WTC11 (cell line): ENCODE measurements around the gene PTPRN2. TPM values are rescaled to one million over a fixed set of nuclear protein-coding genes. Genes with fewer than 3 reads are reported as not detected.

Source experiments
- ATAC-seq: fragments of 200-7000 bp; cut with Tn5 transposase; 2 replicates; pipeline ENCODE4 v1.10.0; 2021; ENCODE audit warnings: mild to moderate bottlenecking, moderate library complexity
- CTCF ChIA-PET: fragments of 300-600 bp; sonication (Branson Sonifier 250); formaldehyde crosslinking; loops from one replicate; lab custom pipeline; 2021; ENCODE audit warnings: antibody characterized with exemption; lab: Charles Lee
- POLR2A ChIA-PET: fragments of 350-600 bp; sonication (Branson Sonifier 250); formaldehyde crosslinking; loops from one replicate; lab custom pipeline; 2021; ENCODE audit warnings: antibody characterized with exemption; lab: Charles Lee
- DNase-seq: peaks from one replicate; pipeline ENCODE4 v3.0.0; 2021; ENCODE audit warnings: low spot score
- H3K27ac Mint-ChIP-seq: 2 replicates; pipeline ENCODE4 v1.8.0; 2021; ENCODE audit warnings: mixed read lengths
- H3K27me3 Mint-ChIP-seq: 2 replicates; pipeline ENCODE4 v1.8.0; 2021; ENCODE audit warnings: low read depth, mild to moderate bottlenecking, moderate library complexity, mixed read lengths
- H3K36me3 Mint-ChIP-seq: 2 replicates; pipeline ENCODE4 v1.8.0; 2021; ENCODE audit warnings: mixed read lengths
- H3K4me1 Mint-ChIP-seq: 2 replicates; pipeline ENCODE4 v1.8.0; 2022; ENCODE audit warnings: mixed read lengths
- H3K4me3 Mint-ChIP-seq: 2 replicates; pipeline ENCODE4 v1.8.0; 2021; ENCODE audit warnings: mild to moderate bottlenecking, moderate library complexity, mixed read lengths
- H3K9me3 Mint-ChIP-seq: 2 replicates; pipeline ENCODE4 v1.8.0; 2021; ENCODE audit warnings: mixed read lengths
- CDX4 ChIP-seq: fragments of 250-450 bp; sonication (Bioruptor Pico); IDR thresholded peaks from 2 replicates; pipeline ENCODE4 v1.9.0; 2021; ENCODE audit warnings: moderate library complexity, mild to moderate bottlenecking, inconsistent platforms, borderline replicate concordance
- FOXP4 ChIP-seq: sonication (generic); formaldehyde crosslinking; IDR thresholded peaks from 2 replicates; pipeline ENCODE4 v1.8.0; 2022; ENCODE audit warnings: mild to moderate bottlenecking, missing genetic modification reagents
- GTF2I ChIP-seq: fragments of 250-450 bp; sonication (Bioruptor Pico); conservative IDR thresholded peaks from 2 replicates; pipeline ENCODE4 v1.4.0; 2021; ENCODE audit warnings: mild to moderate bottlenecking
- MAX ChIP-seq: sonication (generic); formaldehyde crosslinking; IDR thresholded peaks from 2 replicates; pipeline ENCODE4 v1.8.0; 2022; ENCODE audit warnings: mild to moderate bottlenecking, missing genetic modification reagents
- MYBL2 ChIP-seq: sonication (generic); formaldehyde crosslinking; IDR thresholded peaks from 2 replicates; pipeline ENCODE4 v1.8.1; 2023; ENCODE audit warnings: mild to moderate bottlenecking, moderate library complexity, missing genetic modification reagents
- NFE2L1 ChIP-seq: sonication (generic); formaldehyde crosslinking; IDR thresholded peaks from 2 replicates; pipeline ENCODE4 v1.8.1; 2023; ENCODE audit warnings: missing genetic modification reagents
- OVOL2 ChIP-seq: fragments of 250-450 bp; sonication (Bioruptor Pico); IDR thresholded peaks from 2 replicates; pipeline ENCODE4 v1.9.0; 2021; ENCODE audit warnings: mild to moderate bottlenecking, borderline replicate concordance
- PRRX2 ChIP-seq: fragments of 250-450 bp; sonication (Bioruptor Pico); IDR thresholded peaks from 2 replicates; pipeline ENCODE4 v1.8.0; 2021; ENCODE audit warnings: mild to moderate bottlenecking
- SMAD3 ChIP-seq: sonication (generic); formaldehyde crosslinking; IDR thresholded peaks from 2 replicates; pipeline ENCODE4 v1.8.0; 2022; ENCODE audit warnings: missing genetic modification reagents, mild to moderate bottlenecking, borderline replicate concordance
- TEAD4 ChIP-seq: sonication (generic); formaldehyde crosslinking; IDR thresholded peaks from 2 replicates; pipeline ENCODE4 v1.8.0; 2022; ENCODE audit warnings: mild to moderate bottlenecking, missing genetic modification reagents
- ZNF281 ChIP-seq: sonication (generic); formaldehyde crosslinking; IDR thresholded peaks from 2 replicates; pipeline ENCODE4 v1.8.0; 2023; ENCODE audit warnings: mild to moderate bottlenecking, missing genetic modification reagents
- ZNF396 ChIP-seq: fragments of 250-450 bp; sonication (Bioruptor Pico); IDR thresholded peaks from 2 replicates; pipeline ENCODE4 v1.8.0; 2021; ENCODE audit warnings: mild to moderate bottlenecking, moderate library complexity, borderline replicate concordance
- ZNF671 ChIP-seq: fragments of 250-450 bp; sonication (Bioruptor Pico); IDR thresholded peaks from 2 replicates; pipeline ENCODE4 v1.8.0; 2021; ENCODE audit warnings: mild to moderate bottlenecking
- total RNA-seq: library from RNA; stranded (reverse); gene quantifications from 3 replicates; pipeline ENCODE4 v1.2.3, GENCODE V29; 2021
- TF ChIP-seq, protein P1 (sequence below): sonication (generic); formaldehyde crosslinking; conservative IDR thresholded peaks from 2 replicates; pipeline ENCODE4 v1.8.1; 2023; ENCODE audit warnings: mild to moderate bottlenecking, low read depth, missing genetic modification reagents, moderate library complexity
- TF ChIP-seq, protein P2 (sequence below): sonication (generic); formaldehyde crosslinking; IDR thresholded peaks from 2 replicates; pipeline ENCODE4 v1.8.0; 2022; ENCODE audit warnings: mild to moderate bottlenecking, missing genetic modification reagents
- TF ChIP-seq, protein P3 (sequence below): fragments of 250-450 bp; sonication (Bioruptor Pico); IDR thresholded peaks from 2 replicates; pipeline ENCODE4 v1.8.0; 2021; ENCODE audit warnings: mild to moderate bottlenecking

The PTPRN2 gene
- total RNA-seq, 1 experiment from 2014 or later: 4.7 TPM

- Mint-ChIP-seq H3K36me3 (peaks cover 15% of the 10 kb centered on the region), H3K4me1 (no peaks in the 10 kb centered on the region), H3K27ac (no peak overlapping the region), H3K4me3 (no peak overlapping the region), H3K9me3 (peaks cover 34% of the 10 kb centered on the region), H3K27me3 (peaks cover 76% of the 10 kb centered on the region)
- ATAC-seq (no peak), DNase-seq (no peak)
- ChIA-PET CTCF (interaction anchor here (2.7 kb wide), 1 partner anchor 29 kb away, joined by 8 read pairs; no protein-coding TSS in a partner anchor), POLR2A (no interaction called here)
- TF ChIP-seq OVOL2 (CRISPR knock-in tag) (no peak), MYBL2 (CRISPR knock-in tag) (no peak), CDX4 (CRISPR knock-in tag) (no peak)
- TF ChIP-seq, protein P1, sequence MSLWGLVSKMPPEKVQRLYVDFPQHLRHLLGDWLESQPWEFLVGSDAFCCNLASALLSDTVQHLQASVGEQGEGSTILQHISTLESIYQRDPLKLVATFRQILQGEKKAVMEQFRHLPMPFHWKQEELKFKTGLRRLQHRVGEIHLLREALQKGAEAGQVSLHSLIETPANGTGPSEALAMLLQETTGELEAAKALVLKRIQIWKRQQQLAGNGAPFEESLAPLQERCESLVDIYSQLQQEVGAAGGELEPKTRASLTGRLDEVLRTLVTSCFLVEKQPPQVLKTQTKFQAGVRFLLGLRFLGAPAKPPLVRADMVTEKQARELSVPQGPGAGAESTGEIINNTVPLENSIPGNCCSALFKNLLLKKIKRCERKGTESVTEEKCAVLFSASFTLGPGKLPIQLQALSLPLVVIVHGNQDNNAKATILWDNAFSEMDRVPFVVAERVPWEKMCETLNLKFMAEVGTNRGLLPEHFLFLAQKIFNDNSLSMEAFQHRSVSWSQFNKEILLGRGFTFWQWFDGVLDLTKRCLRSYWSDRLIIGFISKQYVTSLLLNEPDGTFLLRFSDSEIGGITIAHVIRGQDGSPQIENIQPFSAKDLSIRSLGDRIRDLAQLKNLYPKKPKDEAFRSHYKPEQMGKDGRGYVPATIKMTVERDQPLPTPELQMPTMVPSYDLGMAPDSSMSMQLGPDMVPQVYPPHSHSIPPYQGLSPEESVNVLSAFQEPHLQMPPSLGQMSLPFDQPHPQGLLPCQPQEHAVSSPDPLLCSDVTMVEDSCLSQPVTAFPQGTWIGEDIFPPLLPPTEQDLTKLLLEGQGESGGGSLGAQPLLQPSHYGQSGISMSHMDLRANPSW (CRISPR knock-in tag): no peak
Measured at GRCh38 chr7:157503229-157503628, 1084.4 kb downstream of the PTPRN2 start.

DNA sequence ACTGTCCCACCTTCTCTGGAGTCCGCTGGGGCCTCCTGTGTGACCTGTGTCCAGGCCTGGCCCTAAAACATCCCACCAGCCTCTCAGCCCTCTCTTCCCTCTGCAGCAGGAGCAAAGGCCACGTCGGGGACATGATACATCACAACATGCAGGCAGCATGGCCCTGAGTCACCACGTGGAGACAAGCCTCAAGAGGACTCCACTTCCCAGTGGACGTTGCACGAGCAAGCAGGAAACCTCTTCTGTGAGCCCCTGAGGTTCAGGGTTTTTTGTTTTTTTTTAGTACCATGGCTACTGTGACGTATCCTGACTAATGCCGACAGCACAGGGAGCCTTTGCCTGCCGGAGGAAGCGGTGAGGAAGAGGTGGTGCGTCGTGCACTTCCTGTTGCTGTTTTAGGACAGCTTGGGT, 1084.9 kb downstream of the PTPRN2 start:
- TF ChIP-seq ZNF281 (no peak), ZNF671 (CRISPR knock-in tag) (no peak), TEAD4 (CRISPR knock-in tag) (no peak), NFE2L1 (no peak), MAX (CRISPR knock-in tag) (no peak), GTF2I (no peak), SMAD3 (CRISPR knock-in tag) (no peak), PRRX2 (CRISPR knock-in tag) (no peak), OVOL2 (CRISPR knock-in tag) (no peak), FOXP4 (CRISPR knock-in tag) (no peak), ZNF396 (no peak)
- TF ChIP-seq, protein P2, sequence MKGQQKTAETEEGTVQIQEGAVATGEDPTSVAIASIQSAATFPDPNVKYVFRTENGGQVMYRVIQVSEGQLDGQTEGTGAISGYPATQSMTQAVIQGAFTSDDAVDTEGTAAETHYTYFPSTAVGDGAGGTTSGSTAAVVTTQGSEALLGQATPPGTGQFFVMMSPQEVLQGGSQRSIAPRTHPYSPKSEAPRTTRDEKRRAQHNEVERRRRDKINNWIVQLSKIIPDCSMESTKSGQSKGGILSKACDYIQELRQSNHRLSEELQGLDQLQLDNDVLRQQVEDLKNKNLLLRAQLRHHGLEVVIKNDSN (CRISPR knock-in tag): no peak
- TF ChIP-seq, protein P3, sequence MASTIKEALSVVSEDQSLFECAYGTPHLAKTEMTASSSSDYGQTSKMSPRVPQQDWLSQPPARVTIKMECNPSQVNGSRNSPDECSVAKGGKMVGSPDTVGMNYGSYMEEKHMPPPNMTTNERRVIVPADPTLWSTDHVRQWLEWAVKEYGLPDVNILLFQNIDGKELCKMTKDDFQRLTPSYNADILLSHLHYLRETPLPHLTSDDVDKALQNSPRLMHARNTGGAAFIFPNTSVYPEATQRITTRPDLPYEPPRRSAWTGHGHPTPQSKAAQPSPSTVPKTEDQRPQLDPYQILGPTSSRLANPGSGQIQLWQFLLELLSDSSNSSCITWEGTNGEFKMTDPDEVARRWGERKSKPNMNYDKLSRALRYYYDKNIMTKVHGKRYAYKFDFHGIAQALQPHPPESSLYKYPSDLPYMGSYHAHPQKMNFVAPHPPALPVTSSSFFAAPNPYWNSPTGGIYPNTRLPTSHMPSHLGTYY (CRISPR knock-in tag): no peak
- H3K4me3 Mint-ChIP-seq: no peak overlapping the region
- no peak for ATAC-seq
- H3K9me3 Mint-ChIP-seq: peaks cover 34% of the 10 kb centered on the region
- H3K36me3 Mint-ChIP-seq: peaks cover 15% of the 10 kb centered on the region
- ChIA-PET CTCF (no interaction called here), POLR2A (no interaction called here)
- DNase-seq: no peak
- H3K4me1 Mint-ChIP-seq: no peaks in the 10 kb centered on the region
- no peak overlapping the region for H3K27ac Mint-ChIP-seq
- peaks cover 78% of the 10 kb centered on the region for H3K27me3 Mint-ChIP-seq
